DOHH2 (cell line): ENCODE measurements around the gene CLCN7.

Experiments
- H3F3A ChIP-seq: fragments of 200-600 bp; sonication (generic), shearing (Covaris generic); 2 replicates; pipeline ENCODE4 v1.6.0; 2016; ENCODE audit warnings: antibody characterized with exemption, mild to moderate bottlenecking; ENCODE audit not compliant: control insufficient read depth, insufficient read depth
- H3K27ac ChIP-seq: fragments of 200-600 bp; sonication (generic); 2 replicates; pipeline ENCODE4 v1.5.1; 2014; ENCODE audit warnings: low read depth, mild to moderate bottlenecking, low read length, moderate library complexity
- H3K27me3 ChIP-seq: fragments of 200-600 bp; sonication (generic); 2 replicates; pipeline ENCODE4 v1.6.1; 2014; ENCODE audit warnings: mild to moderate bottlenecking, low read length, mixed read lengths; ENCODE audit not compliant: control insufficient read depth
- H3K36me3 ChIP-seq: fragments of 200-600 bp; sonication (generic); 2 replicates; pipeline ENCODE4 v1.6.1; 2014; ENCODE audit warnings: mild to moderate bottlenecking, low read length, moderate library complexity, mixed read lengths; ENCODE audit not compliant: control insufficient read depth
- H3K4me1 ChIP-seq: fragments of 200-600 bp; sonication (generic); 2 replicates; pipeline ENCODE4 v1.6.1; 2014; ENCODE audit warnings: mild to moderate bottlenecking, low read length, mixed read lengths; ENCODE audit not compliant: control insufficient read depth
- H3K4me2 ChIP-seq: fragments of 200-600 bp; sonication (generic); 2 replicates; pipeline ENCODE4 v1.6.0; 2014; ENCODE audit warnings: mild to moderate bottlenecking, low read length, moderate library complexity
- H3K4me3 ChIP-seq: fragments of 200-600 bp; sonication (generic); 2 replicates; pipeline ENCODE4 v1.5.1; 2014; ENCODE audit warnings: mild to moderate bottlenecking, low read length, mixed read lengths
- H3K79me2 ChIP-seq: fragments of 200-600 bp; sonication (generic); 2 replicates; pipeline ENCODE4 v1.6.1; 2014; ENCODE audit warnings: mild to moderate bottlenecking, low read length, mixed read lengths; ENCODE audit not compliant: control insufficient read depth
- H3K9me2 ChIP-seq: fragments of 200-600 bp; sonication (generic); replicated peaks from 2 replicates; pipeline ENCODE4 v1.6.1; 2014; ENCODE audit warnings: mild to moderate bottlenecking, low read length, mixed read lengths; ENCODE audit not compliant: control insufficient read depth
- H3K9me3 ChIP-seq: fragments of 200-600 bp; sonication (generic); 2 replicates; pipeline ENCODE4 v1.6.1; 2014; ENCODE audit warnings: antibody characterized with exemption, low read length, mixed read lengths; ENCODE audit not compliant: control insufficient read depth, insufficient read depth
- H4K20me1 ChIP-seq: fragments of 200-600 bp; sonication (generic); 2 replicates; pipeline ENCODE4 v1.6.0; 2014; ENCODE audit warnings: low read depth, mild to moderate bottlenecking, antibody characterized with exemption, low read length, moderate library complexity; ENCODE audit not compliant: control insufficient read depth, insufficient read depth
- CTCF ChIP-seq: fragments of 200-600 bp; sonication (generic); IDR thresholded peaks from one replicate; pipeline ENCODE4 v1.5.1; 2014; ENCODE audit warnings: antibody characterized with exemption, mild to moderate bottlenecking, low read depth, low read length; ENCODE audit not compliant: poor library complexity, severe bottlenecking
- EZH2phosphoT487 ChIP-seq: fragments of 200-600 bp; sonication (generic); IDR thresholded peaks from 2 replicates; pipeline ENCODE4 v1.6.1; 2017; ENCODE audit warnings: borderline replicate concordance, mild to moderate bottlenecking, antibody characterized with exemption, low read length, moderate library complexity, mixed read lengths

CLCN7 gene

GRCh38 chr16:1492082-1492922, 17.5 kb upstream of the CLCN7 start:
- no peaks in the 10 kb centered on the region for H4K20me1 ChIP-seq
- H3K79me2 ChIP-seq, result peaks cover 45% of the 10 kb centered on the region
- H3F3A ChIP-seq, result no peaks in the 10 kb centered on the region
- H3K4me2 ChIP-seq, result peak overlapping the region; percentile 68
- peaks cover 21% of the 10 kb centered on the region for H3K4me1 ChIP-seq
- H3K36me3 ChIP-seq, result peaks cover 33% of the 10 kb centered on the region
- H3K4me3 ChIP-seq, result peak overlapping the region; percentile 86
- no peaks in the 10 kb centered on the region for H3K9me2 ChIP-seq
- H3K27ac ChIP-seq, result peak overlapping the region; percentile 28
- H3K27me3 ChIP-seq, result no peaks in the 10 kb centered on the region
- no peak for TF ChIP-seq CTCF
- no peaks in the 10 kb centered on the region for H3K9me3 ChIP-seq

GRCh38 chr16:1491327-1491726, 16.5 kb upstream of the CLCN7 start:
- H3K4me1 ChIP-seq, result peaks cover 21% of the 10 kb centered on the region
- H3K27me3 ChIP-seq, result no peaks in the 10 kb centered on the region
- TF ChIP-seq EZH2phosphoT487 (no peak), CTCF (no peak)
- H3K9me2 ChIP-seq, result no peaks in the 10 kb centered on the region
- no peaks in the 10 kb centered on the region for H4K20me1 ChIP-seq
- peaks cover 36% of the 10 kb centered on the region for H3K79me2 ChIP-seq
- H3F3A ChIP-seq, result no peaks in the 10 kb centered on the region
- H3K36me3 ChIP-seq, result peaks cover 23% of the 10 kb centered on the region
- no peaks in the 10 kb centered on the region for H3K9me3 ChIP-seq
- H3K4me3 ChIP-seq, result no peak overlapping the region
- no peak overlapping the region for H3K27ac ChIP-seq
- no peak overlapping the region for H3K4me2 ChIP-seq

GRCh38 chr16:1489077-1489476, 14.2 kb upstream of the CLCN7 start:
- peaks cover 1% of the 10 kb centered on the region for H3K36me3 ChIP-seq
- peaks cover 4% of the 10 kb centered on the region for H3K27me3 ChIP-seq
- no peaks in the 10 kb centered on the region for H3K9me3 ChIP-seq
- TF ChIP-seq CTCF (no peak), EZH2phosphoT487 (no peak)
- H3K79me2 ChIP-seq, result peaks cover 14% of the 10 kb centered on the region
- H4K20me1 ChIP-seq, result no peaks in the 10 kb centered on the region
- H3K9me2 ChIP-seq, result no peaks in the 10 kb centered on the region
- H3K4me3 ChIP-seq, result no peak overlapping the region
- peaks cover 11% of the 10 kb centered on the region for H3K4me1 ChIP-seq
- H3K4me2 ChIP-seq, result no peak overlapping the region
- no peak overlapping the region for H3K27ac ChIP-seq
- no peaks in the 10 kb centered on the region for H3F3A ChIP-seq
